Measurements from ENCODE around the gene KLHL2.
"Not testable (repeated sequence)": the region's sequence is repeated elsewhere in the genome, so short reads cannot be mapped to it uniquely, and the experiment has no call there.

KLHL2 gene

DNA sequence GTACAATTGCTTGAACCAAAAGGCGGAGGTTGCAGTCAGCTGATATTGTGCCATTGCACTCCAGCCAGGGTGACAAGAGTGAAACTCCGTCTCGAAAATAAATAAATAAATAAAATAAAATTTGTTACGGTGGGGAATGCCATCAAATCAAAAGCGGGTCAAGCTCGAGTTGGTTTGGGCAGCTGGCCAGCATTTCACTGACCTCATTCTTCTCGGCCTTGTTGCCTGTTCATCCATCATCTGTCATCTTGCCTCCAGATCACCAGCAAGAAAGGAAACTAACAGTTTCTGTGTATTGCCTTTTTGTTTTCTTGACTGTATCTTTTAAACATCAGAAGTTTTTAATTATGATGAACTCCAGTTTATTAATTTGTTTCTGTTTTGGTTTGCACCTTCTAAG is 31.5 kb upstream of the KLHL2 start:
- ChIA-PET CTCF (no interaction called here), POLR2A (interaction anchor here (0.7 kb wide), 1 partner anchor 11 kb away, joined by 3 read pairs; no protein-coding TSS in a partner anchor)
- DNase-seq (ENCODE audit: low read depth, low spot score), result no peak

DNA sequence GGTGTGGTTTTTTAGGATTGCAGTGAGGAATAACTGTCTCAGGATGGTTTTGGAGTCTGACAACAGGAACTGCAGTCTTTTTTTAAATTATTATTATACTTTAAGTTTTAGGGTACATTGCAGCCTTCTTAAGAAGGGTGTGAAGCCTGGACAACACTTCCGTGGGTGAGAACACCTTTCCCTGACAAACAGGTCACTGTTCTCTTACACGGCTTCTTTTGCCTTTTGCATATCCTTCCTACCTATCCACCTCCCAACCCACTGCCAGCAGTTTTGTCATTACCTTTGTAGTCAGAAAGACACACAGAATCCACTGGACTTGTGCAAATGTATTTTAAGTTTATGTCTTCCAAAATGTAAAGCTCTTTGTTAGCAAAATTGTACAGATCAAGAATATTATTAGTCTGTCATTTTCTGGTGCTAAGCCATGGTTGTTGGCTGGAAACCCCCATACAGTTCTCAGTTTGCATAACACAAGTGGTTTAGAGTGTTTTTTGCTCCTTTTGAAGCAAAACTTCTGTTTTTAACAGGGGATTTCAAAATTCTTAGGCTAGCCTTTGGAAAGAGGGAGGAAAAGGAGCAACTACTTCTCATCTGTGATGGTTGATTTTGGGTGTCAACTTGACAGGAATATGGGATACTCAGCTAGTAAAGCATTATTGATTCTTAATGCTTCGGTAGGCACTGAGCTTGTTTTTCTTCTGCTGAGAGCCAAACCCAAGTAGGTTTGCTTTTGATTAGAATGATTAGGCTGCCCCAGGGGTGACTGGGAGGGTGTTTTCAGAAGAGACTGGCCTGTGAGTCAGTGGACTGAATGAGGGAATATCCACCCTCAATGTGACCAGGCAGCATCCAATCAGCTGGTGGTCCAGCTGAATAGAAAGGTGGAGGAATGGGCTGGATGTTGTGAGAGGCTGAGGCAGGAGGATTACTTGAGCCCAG is 29.4 kb upstream of the KLHL2 start:
- DNase-seq (ENCODE audit: low read depth, low spot score), result no peak
- TF ChIP-seq, protein P1, sequence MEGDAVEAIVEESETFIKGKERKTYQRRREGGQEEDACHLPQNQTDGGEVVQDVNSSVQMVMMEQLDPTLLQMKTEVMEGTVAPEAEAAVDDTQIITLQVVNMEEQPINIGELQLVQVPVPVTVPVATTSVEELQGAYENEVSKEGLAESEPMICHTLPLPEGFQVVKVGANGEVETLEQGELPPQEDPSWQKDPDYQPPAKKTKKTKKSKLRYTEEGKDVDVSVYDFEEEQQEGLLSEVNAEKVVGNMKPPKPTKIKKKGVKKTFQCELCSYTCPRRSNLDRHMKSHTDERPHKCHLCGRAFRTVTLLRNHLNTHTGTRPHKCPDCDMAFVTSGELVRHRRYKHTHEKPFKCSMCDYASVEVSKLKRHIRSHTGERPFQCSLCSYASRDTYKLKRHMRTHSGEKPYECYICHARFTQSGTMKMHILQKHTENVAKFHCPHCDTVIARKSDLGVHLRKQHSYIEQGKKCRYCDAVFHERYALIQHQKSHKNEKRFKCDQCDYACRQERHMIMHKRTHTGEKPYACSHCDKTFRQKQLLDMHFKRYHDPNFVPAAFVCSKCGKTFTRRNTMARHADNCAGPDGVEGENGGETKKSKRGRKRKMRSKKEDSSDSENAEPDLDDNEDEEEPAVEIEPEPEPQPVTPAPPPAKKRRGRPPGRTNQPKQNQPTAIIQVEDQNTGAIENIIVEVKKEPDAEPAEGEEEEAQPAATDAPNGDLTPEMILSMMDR (IDR thresholded peaks at IDR 0.05; ENCODE audit: insufficient read depth, low read length, missing control alignments), result no peak
- no peak overlapping the region for H3K4me3 ChIP-seq (ENCODE audit: low read depth, low read length)
- POLR2A ChIA-PET, result no interaction called here
- CTCF ChIA-PET, result interaction anchor here (0.8 kb wide), 1 partner anchor 46 kb away, joined by 3 read pairs; no protein-coding TSS in a partner anchor

More for the DNA sequence above, 31.5 kb upstream of the KLHL2 start:
- TF ChIP-seq, protein P1 (IDR thresholded peaks at IDR 0.05; ENCODE audit: insufficient read depth, low read length, missing control alignments), result no peak
- H3K4me3 ChIP-seq (ENCODE audit: low read depth, low read length), result no peak overlapping the region

- DNase-seq (ENCODE audit: low read depth, low spot score), result no peak
- ChIA-PET CTCF (no interaction called here), POLR2A (interaction anchor here (0.7 kb wide), 1 partner anchor 23 kb away, joined by 3 read pairs; the partner anchor contains the start of gene KLHL2)
- no peak overlapping the region for H3K4me3 ChIP-seq (ENCODE audit: low read depth, low read length)
- TF ChIP-seq, protein P1 (IDR thresholded peaks at IDR 0.05; ENCODE audit: insufficient read depth, low read length, missing control alignments), result no peak
Measured at GRCh38 chr4:165184220-165184619, 23.1 kb upstream of the KLHL2 start.

- POLR2A ChIA-PET; DNase-seq (ENCODE audit: low read depth, low spot score); H3K4me3 ChIP-seq (ENCODE audit: low read depth, low read length): not testable (repeated sequence)
- CTCF ChIA-PET, result interaction anchor here (0.6 kb wide), 1 partner anchor 201 kb away, joined by 3 read pairs; no protein-coding TSS in a partner anchor
Measured at GRCh38 chr4:165184998-165185397, 22.4 kb upstream of the KLHL2 start.

DNA sequence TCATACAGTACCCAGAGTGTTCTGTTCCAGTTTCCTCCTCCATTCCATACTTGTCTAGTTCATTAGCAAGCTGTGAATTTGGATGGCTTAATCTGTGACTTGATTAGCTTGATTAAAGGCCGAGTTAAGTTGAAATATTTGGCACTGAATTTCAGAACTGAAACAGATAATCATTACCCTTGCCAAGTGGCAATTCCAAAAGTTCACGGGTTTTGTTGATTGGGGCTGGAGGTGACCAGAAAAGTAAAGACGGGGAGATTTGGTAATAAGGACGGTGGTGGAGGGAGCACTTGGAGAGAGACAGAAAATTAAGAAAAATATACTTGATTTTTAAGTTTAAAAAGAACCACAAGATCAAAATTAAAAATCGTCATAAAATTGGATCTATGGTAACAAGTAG is 21.9 kb upstream of the KLHL2 start:
- no peak for DNase-seq (ENCODE audit: low read depth, low spot score)
- H3K4me3 ChIP-seq (ENCODE audit: low read depth, low read length), result no peak overlapping the region
- ChIA-PET CTCF (interaction anchor here (0.6 kb wide), 1 partner anchor 200 kb away, joined by 3 read pairs; no protein-coding TSS in a partner anchor), POLR2A (no interaction called here)
- TF ChIP-seq, protein P1 (IDR thresholded peaks at IDR 0.05; ENCODE audit: insufficient read depth, low read length, missing control alignments), result no peak

GRCh38 chr4:165190591-165191347 is 16.6 kb upstream of the KLHL2 start:
- POLR2A ChIA-PET, result no interaction called here

More at GRCh38 chr4:165190591-165191347, 16.6 kb upstream of the KLHL2 start:
- H3K4me3 ChIP-seq (ENCODE audit: low read depth, low read length), result no peak overlapping the region
- TF ChIP-seq, protein P1 (IDR thresholded peaks at IDR 0.05; ENCODE audit: insufficient read depth, low read length, missing control alignments), result no peak
- DNase-seq (ENCODE audit: low read depth, low spot score), result no peak
- CTCF ChIA-PET, result no interaction called here

All from AG04449 (cell line).